Measurements from ENCODE around the gene TMEM52. TPM values are rescaled to one million over a fixed set of nuclear protein-coding genes. Genes with fewer than 3 reads are reported as not detected.

Gene TMEM52
- 5.4 TPM for total RNA-seq (ENCODE audit: unreplicated experiment)
- long read RNA-seq, partial matches to known transcripts, result 1 of 5 reads
- long read RNA-seq, other reads (novel, unspliced or antisense), result 3 of 5 reads

GRCh38 chr1:1918901-1919303, at the start of gene TMEM52:
Gene TMEM52, minus strand, starts transcription at chr1:1919279. Its CDS starts 14 bp downstream, at chr1:1919265.
- Mint-ChIP-seq H3K4me1 (ENCODE audit: low read depth, unreplicated experiment) (peaks cover 2% of the 10 kb centered on the region), H3K9me3 (ENCODE audit: unreplicated experiment) (no peaks in the 10 kb centered on the region), H3K27ac (ENCODE audit: unreplicated experiment) (no peak within 1 kb of the TSS), H3K4me3 (ENCODE audit: unreplicated experiment) (no peak within 1 kb of the TSS), H3K27me3 (ENCODE audit: unreplicated experiment) (peaks cover under 1% of the 10 kb centered on the region), H3K36me3 (ENCODE audit: unreplicated experiment) (no peaks in the 10 kb centered on the region)
- TF ChIP-seq CTCF (IDR thresholded peaks at IDR 0.05; ENCODE audit: partially characterized antibody, unreplicated experiment), result no peak
- DNase-seq, result no peak

GRCh38 chr1:1967879-1968278, 48.8 kb upstream of the TMEM52 start:
- H3K9me3 Mint-ChIP-seq (ENCODE audit: unreplicated experiment), result peaks cover 4% of the 10 kb centered on the region
- no peaks in the 10 kb centered on the region for H3K4me1 Mint-ChIP-seq (ENCODE audit: low read depth, unreplicated experiment)
- H3K27me3 Mint-ChIP-seq (ENCODE audit: unreplicated experiment), result peaks cover 11% of the 10 kb centered on the region
- H3K4me3 Mint-ChIP-seq (ENCODE audit: unreplicated experiment), result peak overlapping the region; percentile 18
- peaks cover 5% of the 10 kb centered on the region for H3K36me3 Mint-ChIP-seq (ENCODE audit: unreplicated experiment)
- no peak for TF ChIP-seq CTCF (IDR thresholded peaks at IDR 0.05; ENCODE audit: partially characterized antibody, unreplicated experiment)
- DNase-seq, result no peak
- H3K27ac Mint-ChIP-seq (ENCODE audit: unreplicated experiment), result no peak overlapping the region

- Mint-ChIP-seq H3K4me1 (ENCODE audit: low read depth, unreplicated experiment) (no peaks in the 10 kb centered on the region), H3K27ac (ENCODE audit: unreplicated experiment) (no peak overlapping the region), H3K4me3 (ENCODE audit: unreplicated experiment) (no peak overlapping the region), H3K36me3 (ENCODE audit: unreplicated experiment) (peaks cover 5% of the 10 kb centered on the region), H3K9me3 (ENCODE audit: unreplicated experiment) (peaks cover 4% of the 10 kb centered on the region), H3K27me3 (ENCODE audit: unreplicated experiment) (peaks cover 11% of the 10 kb centered on the region)
- DNase-seq, result no peak
- no peak for TF ChIP-seq CTCF (IDR thresholded peaks at IDR 0.05; ENCODE audit: partially characterized antibody, unreplicated experiment)
Observed at GRCh38 chr1:1967151-1967550, 48.1 kb upstream of the TMEM52 start.

GRCh38 chr1:1966071-1966740, 47.1 kb upstream of the TMEM52 start:
- H3K4me1 Mint-ChIP-seq (ENCODE audit: low read depth, unreplicated experiment), result no peaks in the 10 kb centered on the region
- peaks cover 5% of the 10 kb centered on the region for H3K36me3 Mint-ChIP-seq (ENCODE audit: unreplicated experiment)
- TF ChIP-seq CTCF (IDR thresholded peaks at IDR 0.05; ENCODE audit: partially characterized antibody, unreplicated experiment), result no peak
- peaks cover 2% of the 10 kb centered on the region for H3K9me3 Mint-ChIP-seq (ENCODE audit: unreplicated experiment)
- no peak overlapping the region for H3K27ac Mint-ChIP-seq (ENCODE audit: unreplicated experiment)
- H3K27me3 Mint-ChIP-seq (ENCODE audit: unreplicated experiment), result peaks cover 9% of the 10 kb centered on the region
- H3K4me3 Mint-ChIP-seq (ENCODE audit: unreplicated experiment), result no peak overlapping the region
- no peak for DNase-seq

- no peak for TF ChIP-seq CTCF (IDR thresholded peaks at IDR 0.05; ENCODE audit: partially characterized antibody, unreplicated experiment)
- peaks cover 2% of the 10 kb centered on the region for H3K9me3 Mint-ChIP-seq (ENCODE audit: unreplicated experiment)
- peaks cover 5% of the 10 kb centered on the region for H3K36me3 Mint-ChIP-seq (ENCODE audit: unreplicated experiment)
- peaks cover 7% of the 10 kb centered on the region for H3K27me3 Mint-ChIP-seq (ENCODE audit: unreplicated experiment)
- no peak overlapping the region for H3K4me3 Mint-ChIP-seq (ENCODE audit: unreplicated experiment)
- no peaks in the 10 kb centered on the region for H3K4me1 Mint-ChIP-seq (ENCODE audit: low read depth, unreplicated experiment)
- DNase-seq, result no peak
- no peak overlapping the region for H3K27ac Mint-ChIP-seq (ENCODE audit: unreplicated experiment)
Observed at GRCh38 chr1:1965546-1965945, 46.5 kb upstream of the TMEM52 start.

Data from glutamatergic neuron (in vitro differentiated cells).